HG02885 (cell line): ENCODE measurements around the gene KCNB1.
"Not testable (repeated sequence)": the region's sequence is repeated elsewhere in the genome, so short reads cannot be mapped to it uniquely, and the experiment has no call there.

Source experiments
- ATAC-seq: cut with Tn5 transposase; IDR thresholded peaks from one replicate; pipeline ENCODE4 v1.9.1; 2021; ENCODE audit warnings: mild to moderate bottlenecking; ENCODE audit not compliant: unreplicated experiment, poor library complexity

The KCNB1 gene

GRCh38 chr20:49340161-49340966 is 142.1 kb downstream of the KCNB1 start:
- ATAC-seq, result no peak

- no peak for ATAC-seq
These were observed 143.3 kb downstream of the KCNB1 start for GRCh38 chr20:49339123-49339522.

- ATAC-seq, result no peak
These were observed 144.4 kb downstream of the KCNB1 start for GRCh38 chr20:49338061-49338460.

GRCh38 chr20:49337357-49337756 is 145.1 kb downstream of the KCNB1 start:
- no peak for ATAC-seq

GRCh38 chr20:49336786-49337185 is 145.7 kb downstream of the KCNB1 start:
- no peak for ATAC-seq

GRCh38 chr20:49335476-49335875 is 147.0 kb downstream of the KCNB1 start:
- ATAC-seq, result no peak

- no peak for ATAC-seq
These were observed 151.5 kb downstream of the KCNB1 start for GRCh38 chr20:49330701-49331615.

GRCh38 chr20:49328790-49329189 is 153.7 kb downstream of the KCNB1 start:
- ATAC-seq, result no peak

GRCh38 chr20:49326026-49326425 is 156.4 kb downstream of the KCNB1 start:
- no peak for ATAC-seq

- ATAC-seq, result no peak
These were observed 158.2 kb downstream of the KCNB1 start for GRCh38 chr20:49324306-49324705.

- ATAC-seq, result no peak
These were observed 158.7 kb downstream of the KCNB1 start for GRCh38 chr20:49323622-49324238.

GRCh38 chr20:49320460-49320859 is 162.0 kb downstream of the KCNB1 start:
- no peak for ATAC-seq

GRCh38 chr20:49319208-49319809 is 163.2 kb downstream of the KCNB1 start:
- ATAC-seq, result no peak

- ATAC-seq, result no peak
These were observed 163.8 kb downstream of the KCNB1 start for GRCh38 chr20:49318430-49319207.

GRCh38 chr20:49318091-49318429 is 164.4 kb downstream of the KCNB1 start:
- no peak for ATAC-seq

- ATAC-seq, result no peak
These were observed 165.8 kb downstream of the KCNB1 start for GRCh38 chr20:49316704-49317103.

GRCh38 chr20:49315580-49315979 is 166.9 kb downstream of the KCNB1 start:
- no peak for ATAC-seq

- ATAC-seq, result not testable (repeated sequence)
These were observed 168.4 kb downstream of the KCNB1 start for GRCh38 chr20:49314052-49314451.
